Testis (tissue), 3 donors: ENCODE data around the gene GMEB2. TPM values are rescaled to one million over a fixed set of nuclear protein-coding genes. Genes with fewer than 3 reads are reported as not detected.

ENCODE experiments used
- polyA plus RNA-seq: library from polyadenylated mRNA; stranded (reverse); fragments of 350-450 nt; fragmentation: Illumina TruSeq; extraction: RNeasy Lipid Tissue Mini Kit (QIAGEN cat#74804); gene quantifications from one replicate; pipeline ENCODE4 v1.2.3, GENCODE V29; 2014; ENCODE audit warnings: low read depth, low replicate concordance; ENCODE audit not compliant: insufficient read depth
- total RNA-seq, 2 donors: library from RNA; depleted of rRNA; stranded (reverse); fragments of >200 nt; gene quantifications; one replicate each; pipeline ENCODE4 v1.2.3, GENCODE V29; 2016

The GMEB2 gene
- total and polyA plus RNA-seq, 3 donors from 2014 or later: 20.3 to 33.1 (median 31.0) TPM

Other genes starting within 250 kb of the GMEB2 start
- gene KCNQ2, start 154.4 kb downstream of the GMEB2 start, total RNA-seq: 10 to 100 TPM; 49.2 to 60.9 TPM
- gene KCNQ2, start 154.4 kb downstream of the GMEB2 start, polyA plus RNA-seq: 36.2 TPM
- gene EEF1A2, start 128.0 kb downstream of the GMEB2 start, total RNA-seq: 10 to 100 TPM in 1 of 2 donors, 1 to 10 TPM in 1; 9.8 to 15.9 TPM
- 19.1 TPM for gene EEF1A2, start 128.0 kb downstream of the GMEB2 start, polyA plus RNA-seq
- 100 to 1,000 TPM; 431 to 529 TPM for gene PPDPF, start 106.3 kb downstream of the GMEB2 start, total RNA-seq
- gene PPDPF, start 106.3 kb downstream of the GMEB2 start, polyA plus RNA-seq: 207 TPM
- gene PTK6, start 89.7 kb downstream of the GMEB2 start, total RNA-seq: under 1 TPM in 1 of 2 donors, not detected in 1; 0.37 TPM
- gene PTK6, start 89.7 kb downstream of the GMEB2 start, polyA plus RNA-seq: 0.26 TPM
- gene SRMS, start 79.4 kb downstream of the GMEB2 start, total RNA-seq: under 1 TPM; 0.19 to 0.24 TPM
- gene SRMS, start 79.4 kb downstream of the GMEB2 start, polyA plus RNA-seq: 0.42 TPM
- gene FNDC11, start 72.9 kb downstream of the GMEB2 start, total RNA-seq: 100 to 1,000 TPM in 1 of 2 donors, 10 to 100 TPM in 1; 85.4 to 121 TPM
- 147 TPM for gene FNDC11, start 72.9 kb downstream of the GMEB2 start, polyA plus RNA-seq
- gene HELZ2, start 52.9 kb downstream of the GMEB2 start, total RNA-seq: 10 to 100 TPM; 13.5 to 22.9 TPM
- gene HELZ2, start 52.9 kb downstream of the GMEB2 start, polyA plus RNA-seq: 7.1 TPM
- gene STMN3, start 26.3 kb upstream of the GMEB2 start, total RNA-seq: 10 to 100 TPM in 1 of 2 donors, 1 to 10 TPM in 1; 8.4 to 16.5 TPM
- gene STMN3, start 26.3 kb upstream of the GMEB2 start, polyA plus RNA-seq: 15.1 TPM
- gene RTEL1, start 31.2 kb upstream of the GMEB2 start, total RNA-seq: 10 to 100 TPM; 56.8 to 84.6 TPM
- 34.2 TPM for gene RTEL1, start 31.2 kb upstream of the GMEB2 start, polyA plus RNA-seq
- 10 to 100 TPM; 26.2 to 30.5 TPM for gene TNFRSF6B, start 69.6 kb upstream of the GMEB2 start, total RNA-seq
- 3.0 TPM for gene TNFRSF6B, start 69.6 kb upstream of the GMEB2 start, polyA plus RNA-seq
- gene ARFRP1, start 80.9 kb upstream of the GMEB2 start, total RNA-seq: 10 to 100 TPM; 55.4 to 55.6 TPM
- 37.8 TPM for gene ARFRP1, start 80.9 kb upstream of the GMEB2 start, polyA plus RNA-seq
- 10 to 100 TPM; 53.1 to 57.3 TPM for gene ZGPAT, start 80.9 kb upstream of the GMEB2 start, total RNA-seq
- gene ZGPAT, start 80.9 kb upstream of the GMEB2 start, polyA plus RNA-seq: 43.1 TPM
- gene LIME1, start 109.6 kb upstream of the GMEB2 start, total RNA-seq: 10 to 100 TPM; 41.4 to 47.4 TPM
- 5.6 TPM for gene LIME1, start 109.6 kb upstream of the GMEB2 start, polyA plus RNA-seq
- gene SLC2A4RG, start 112.7 kb upstream of the GMEB2 start, total RNA-seq: 100 to 1,000 TPM; 123 to 141 TPM
- gene SLC2A4RG, start 112.7 kb upstream of the GMEB2 start, polyA plus RNA-seq: 64.4 TPM
- 10 to 100 TPM; 12.5 to 15.4 TPM for gene ZBTB46, start 204.2 kb upstream of the GMEB2 start, total RNA-seq
- gene ZBTB46, start 204.2 kb upstream of the GMEB2 start, polyA plus RNA-seq: 5.2 TPM
- gene ABHD16B, start 234.4 kb upstream of the GMEB2 start, total RNA-seq: 10 to 100 TPM; 13.8 to 20.9 TPM
- gene ABHD16B, start 234.4 kb upstream of the GMEB2 start, polyA plus RNA-seq: 10.8 TPM
- gene TPD52L2, start 238.2 kb upstream of the GMEB2 start, total RNA-seq: 100 to 1,000 TPM; 100 to 132 TPM
- gene TPD52L2, start 238.2 kb upstream of the GMEB2 start, polyA plus RNA-seq: 89.9 TPM